IMR-90 (cell line): Measurements from ENCODE around the gene CASZ1. TPM values are rescaled to one million over a fixed set of nuclear protein-coding genes. Genes with fewer than 3 reads are reported as not detected.

Experiments
- ATAC-seq: fragments of 200-7000 bp; cut with Tn5 transposase; 2 replicates; pipeline ENCODE4 v1.9.1; 2020; ENCODE audit warnings: low read depth, mild to moderate bottlenecking, moderate library complexity
- BruUV-seq: library from RNA; stranded (reverse); fragments of 400-500 nt; replicated peaks from 2 replicates; lab custom pipeline; 2021; lab: Mats Ljungman, UMichigan
- CTCF ChIA-PET: fragments of 300-600 bp; formaldehyde crosslinking; extraction: SDS; loops from one replicate; lab custom pipeline; 2021; ENCODE audit warnings: antibody characterized with exemption; lab: Yijun Ruan, JAX
- POLR2A ChIA-PET: fragments of 300-600 bp; sonication (Branson Sonifier 250); formaldehyde crosslinking; loops from one replicate; lab custom pipeline; 2022; ENCODE audit warnings: antibody characterized with exemption; ENCODE audit not compliant: unreplicated experiment; lab: Charles Lee
- DNase-seq: peaks from one replicate; pipeline ENCODE4 v3.0.0; 2013
- H2AFZ ChIP-seq: replicated peaks from 2 replicates; pipeline ENCODE3; 2013; ENCODE audit warnings: low read length, mild to moderate bottlenecking; ENCODE audit not compliant: poor library complexity
- H2AK5ac ChIP-seq: 2 replicates; pipeline ENCODE4 v1.6.1; 2013; ENCODE audit warnings: low read depth, low read length, inconsistent platforms
- H2AK9ac ChIP-seq: replicated peaks from 2 replicates; pipeline ENCODE3; 2013; ENCODE audit warnings: mild to moderate bottlenecking, low read depth, low read length, moderate library complexity; ENCODE audit not compliant: poor library complexity
- H2BK120ac ChIP-seq: 2 replicates; pipeline ENCODE4 v1.6.1; 2013; ENCODE audit warnings: low read depth, low read length, inconsistent platforms
- H2BK15ac ChIP-seq: 3 replicates; pipeline ENCODE4 v1.6.1; 2013; ENCODE audit warnings: low read depth, low read length, inconsistent platforms
- H2BK20ac ChIP-seq: 2 replicates; pipeline ENCODE4 v1.6.1; 2013; ENCODE audit warnings: low read depth, mild to moderate bottlenecking, inconsistent platforms, low read length, moderate library complexity
- H2BK5ac ChIP-seq: 2 replicates; pipeline ENCODE4 v1.6.1; 2013; ENCODE audit warnings: mild to moderate bottlenecking, low read depth, low read length, inconsistent platforms; ENCODE audit not compliant: poor library complexity, severe bottlenecking
- H3K14ac ChIP-seq: replicated peaks from 2 replicates; pipeline ENCODE4 v1.6.1; 2013; ENCODE audit warnings: low read depth, low read length, inconsistent platforms
- H3K18ac ChIP-seq: 2 replicates; pipeline ENCODE4 v1.6.1; 2013; ENCODE audit warnings: low read depth, low read length, control low read depth
- H3K23ac ChIP-seq: 2 replicates; pipeline ENCODE4 v1.6.1; 2013; ENCODE audit warnings: low read depth, low read length, inconsistent platforms
- H3K27ac ChIP-seq: 2 replicates; pipeline ENCODE4 v1.5.1; 2013; ENCODE audit warnings: mild to moderate bottlenecking, control low read depth, low read length; ENCODE audit not compliant: insufficient read depth
- H3K27me3 ChIP-seq: 2 replicates; pipeline ENCODE4 v1.6.1; 2013; ENCODE audit warnings: low read length; ENCODE audit not compliant: control insufficient read depth, insufficient read depth
- H3K36me3 ChIP-seq: 2 replicates; pipeline ENCODE4 v1.6.1; 2013; ENCODE audit warnings: low read length, mixed read lengths; ENCODE audit not compliant: control insufficient read depth, insufficient read depth
- H3K4ac ChIP-seq: 2 replicates; pipeline ENCODE4 v1.6.1; 2013; ENCODE audit warnings: low read depth, low read length, inconsistent platforms
- H3K4me1 ChIP-seq: 2 replicates; pipeline ENCODE4 v1.6.1; 2013; ENCODE audit warnings: low read length, mixed read lengths; ENCODE audit not compliant: control insufficient read depth, insufficient read depth
- H3K4me2 ChIP-seq: 2 replicates; pipeline ENCODE4 v1.6.1; 2013; ENCODE audit warnings: low read depth, mild to moderate bottlenecking, control low read depth, low read length, moderate library complexity
- H3K4me3 ChIP-seq: 2 replicates; pipeline ENCODE4 v1.5.1; 2013; ENCODE audit warnings: low read depth, mild to moderate bottlenecking, control low read depth, low read length, moderate library complexity; ENCODE audit not compliant: insufficient read depth
- H3K56ac ChIP-seq: 2 replicates; pipeline ENCODE4 v1.6.1; 2013; ENCODE audit warnings: low read length, inconsistent platforms; ENCODE audit not compliant: insufficient read depth; ENCODE audit errors: extremely low read depth
- H3K79me1 ChIP-seq, 2 experiments: 2 replicates each; pipeline ENCODE4 v1.6.1; 2013; ENCODE audit warnings: low read length in 2 of 2, inconsistent platforms in 1 of 2, low read depth in 1 of 2
- H3K9ac ChIP-seq: 2 replicates; pipeline ENCODE4 v1.6.1; 2013; ENCODE audit warnings: low read depth, low read length, control low read depth
- H3K9me1 ChIP-seq: 2 replicates; pipeline ENCODE4 v1.6.1; 2013; ENCODE audit warnings: low read length, inconsistent platforms; ENCODE audit not compliant: insufficient read depth
- H3K9me3 ChIP-seq: 2 replicates; pipeline ENCODE4 v1.6.1; 2013; ENCODE audit warnings: low read length; ENCODE audit not compliant: control insufficient read depth, insufficient read depth
- H4K20me1 ChIP-seq: 2 replicates; pipeline ENCODE4 v1.6.1; 2013; ENCODE audit warnings: low read length, inconsistent platforms; ENCODE audit not compliant: insufficient read depth
- H4K5ac ChIP-seq: 2 replicates; pipeline ENCODE4 v1.6.1; 2013; ENCODE audit warnings: mild to moderate bottlenecking, low read depth, low read length, control low read depth
- H4K8ac ChIP-seq, 2 experiments: 2 replicates each; pipeline ENCODE4 v1.6.1; 2013; ENCODE audit warnings: low read depth in 2 of 2, low read length in 2 of 2, control low read depth in 1 of 2, inconsistent platforms in 1 of 2
- H4K91ac ChIP-seq: 2 replicates; pipeline ENCODE4 v1.6.1; 2013; ENCODE audit warnings: low read depth, low read length, inconsistent platforms; ENCODE audit not compliant: insufficient read depth
- CEBPB ChIP-seq: IDR thresholded peaks from 2 replicates; pipeline ENCODE4 v1.6.1; 2012; ENCODE audit warnings: low read depth, low read length, improper control_type of control experiment
- CHD1 ChIP-seq: IDR thresholded peaks from 2 replicates; pipeline ENCODE4 v1.6.1; 2012; ENCODE audit warnings: low read depth, low read length, improper control_type of control experiment
- CTCF ChIP-seq: conservative IDR thresholded peaks from 2 replicates; pipeline ENCODE4 v1.5.1; 2012; ENCODE audit warnings: mild to moderate bottlenecking, low read depth, low read length, improper control_type of control experiment
- ELK1 ChIP-seq: fragments of 150-350 bp; IDR thresholded peaks from 2 replicates; pipeline ENCODE4 v1.6.1; 2016; ENCODE audit warnings: low read depth, mild to moderate bottlenecking, low read length, moderate library complexity, borderline replicate concordance
- FOS ChIP-seq: fragments of 150-350 bp; IDR thresholded peaks from 2 replicates; pipeline ENCODE4 v1.6.1; 2016; ENCODE audit warnings: low read depth, low read length
- MAFK ChIP-seq: IDR thresholded peaks from 2 replicates; pipeline ENCODE4 v1.6.1; 2012; ENCODE audit warnings: low read depth, low read length, improper control_type of control experiment
- MXI1 ChIP-seq: IDR thresholded peaks from 2 replicates; pipeline ENCODE4 v1.6.1; 2012; ENCODE audit warnings: low read depth, mild to moderate bottlenecking, low read length, moderate library complexity, borderline replicate concordance
- NFE2L2 ChIP-seq: fragments of 150-350 bp; IDR thresholded peaks from 2 replicates; pipeline ENCODE4 v1.6.1; 2016; ENCODE audit warnings: low read depth, mild to moderate bottlenecking, low read length
- POLR2A ChIP-seq: IDR thresholded peaks from 2 replicates; pipeline ENCODE4 v1.6.1; 2012; ENCODE audit warnings: mild to moderate bottlenecking, low read depth, low read length
- RAD21 ChIP-seq: IDR thresholded peaks from 2 replicates; pipeline ENCODE4 v1.6.1; 2012; ENCODE audit warnings: low read length, improper control_type of control experiment
- RCOR1 ChIP-seq: IDR thresholded peaks from 2 replicates; pipeline ENCODE4 v1.6.1; 2012; ENCODE audit warnings: mild to moderate bottlenecking, low read length, improper control_type of control experiment; ENCODE audit not compliant: insufficient replicate concordance
- RFX5 ChIP-seq: IDR thresholded peaks from 2 replicates; pipeline ENCODE4 v1.8.0; 2012; ENCODE audit warnings: low read depth, mild to moderate bottlenecking, low read length, moderate library complexity
- SMC3 ChIP-seq: fragments of 150-350 bp; IDR thresholded peaks from 2 replicates; pipeline ENCODE4 v1.6.1; 2016; ENCODE audit warnings: low read depth, mild to moderate bottlenecking, antibody characterized with exemption, low read length, moderate library complexity
- USF2 ChIP-seq: fragments of 150-350 bp; IDR thresholded peaks from 2 replicates; pipeline ENCODE4 v1.6.1; 2017; ENCODE audit warnings: mild to moderate bottlenecking, antibody characterized with exemption, low read length, low read depth
- WGBS, 2 experiments: methylation state at CpG; one replicate each; pipeline versions ENCODE4 v1.1.5 to v1.1.7; 2013; ENCODE audit warnings: missing lambda C conversion rate in 2 of 2; ENCODE audit not compliant: insufficient read length in 1 of 2; ENCODE audit errors: extremely low coverage in 2 of 2; 5-methylcytosine and 5-hydroxymethylcytosine counted together
- dilution Hi-C: fragments of 300-500 bp; cut with HindIII; formaldehyde crosslinking; loops from one replicate; pipeline ENCODE4 v1.14.3; 2018; ENCODE audit warnings: low sequenced_read_pairs; ENCODE audit not compliant: unreplicated experiment
- in situ Hi-C: fragments of 300-500 bp; cut with MboI; formaldehyde crosslinking; loops from 3 replicates; pipeline ENCODE4 v1.14.3; 2019; ENCODE audit warnings: low sequenced_read_pairs, inconsistent platforms, mixed read lengths
- intact Hi-C: fragments of 100-400 bp; cut with micrococcal nuclease; formaldehyde crosslinking; loops from 2 replicates; pipeline ENCODE4 v1.10.0; 2022
- polyA plus RNA-seq, 3 experiments: library from polyadenylated mRNA; depleted of rRNA; stranded (reverse); fragments of >200 nt; gene quantifications; 2 replicates each; pipeline ENCODE4 v1.2.3, GENCODE V29; 2012; ENCODE audit warnings: low replicate concordance in 1 of 3
- total RNA-seq: library from RNA; depleted of rRNA; stranded (reverse); fragments of >200 nt; gene quantifications from 2 replicates; pipeline ENCODE4 v1.2.3, GENCODE V29; 2012

CASZ1 gene
- total and polyA plus RNA-seq, 2 of the 4 experiments (the other 2 are of a cell fraction), result 0.18 to 0.24 TPM

- no peak overlapping the region for H3K27ac ChIP-seq
- DNase-seq, result no peak
- H4K8ac ChIP-seq, result no peak overlapping the region
- 80% methylated on average over 15 of the region's 26 CpGs; no CpG with 5 or more reads in 1 of the 2 experiments for WGBS, 2 experiments
- no peaks in the 10 kb centered on the region for H3K79me1 ChIP-seq
- peak overlapping the region; percentile 54 for H2AFZ ChIP-seq
- no peak; the same call in 1 of the 2 replicates for ATAC-seq
- no peak overlapping the region for H3K4me3 ChIP-seq
- H3K4me1 ChIP-seq, result peaks cover 1% of the 10 kb centered on the region; the same call in 1 of the 2 replicates
- no peak overlapping the region for H4K91ac ChIP-seq
- H2BK5ac ChIP-seq, result no peak overlapping the region
- H4K20me1 ChIP-seq, result no peaks in the 10 kb centered on the region
- no peak overlapping the region for H2BK20ac ChIP-seq
- intact Hi-C loops, result no loop called here
- H4K5ac ChIP-seq, result no peak overlapping the region
- no peaks in the 10 kb centered on the region for H3K36me3 ChIP-seq
- TF ChIP-seq RAD21 (no peak), CHD1 (no peak), FOS (no peak), MAFK (no peak), NFE2L2 (no peak), POLR2A (no peak), ELK1 (no peak), CEBPB (no peak), RFX5 (no peak), MXI1 (no peak), CTCF (no peak), RCOR1 (no peak), USF2 (no peak), SMC3 (no peak)
- BruUV-seq, result no TSS peak
- H3K4ac ChIP-seq, result no peak overlapping the region
- no peak overlapping the region for H3K14ac ChIP-seq
- H3K4me2 ChIP-seq, result peak overlapping the region; percentile 40; the same call in 1 of the 2 replicates
- no peak overlapping the region for H3K23ac ChIP-seq
- H3K9me1 ChIP-seq, result no peaks in the 10 kb centered on the region
- CTCF ChIA-PET, result no interaction called here
- H3K56ac ChIP-seq, result no peak overlapping the region
- no peak overlapping the region for H2BK120ac ChIP-seq
- no peaks in the 10 kb centered on the region for H3K9me3 ChIP-seq
- H2BK15ac ChIP-seq, result no peak overlapping the region
- POLR2A ChIA-PET, result no interaction called here
- H3K9ac ChIP-seq, result no peak overlapping the region
- in situ Hi-C loops, result no loop called here
- H3K27me3 ChIP-seq, result peaks cover 7% of the 10 kb centered on the region; the same call in 1 of the 2 replicates
- H2AK9ac ChIP-seq, result peak overlapping the region; percentile 25
- dilution Hi-C loops, result no loop called here
- H3K18ac ChIP-seq, result no peak overlapping the region
- no peak overlapping the region for H2AK5ac ChIP-seq
Observed at GRCh38 chr1:10662824-10663677, 133.4 kb downstream of the CASZ1 start.
